ENCODE measurements around the gene MKS1. TPM values are rescaled to one million over a fixed set of nuclear protein-coding genes. Genes with fewer than 3 reads are reported as not detected.

The MKS1 gene
- total RNA-seq, 1 donor from 2014 or later = 16.0 TPM

DNA sequence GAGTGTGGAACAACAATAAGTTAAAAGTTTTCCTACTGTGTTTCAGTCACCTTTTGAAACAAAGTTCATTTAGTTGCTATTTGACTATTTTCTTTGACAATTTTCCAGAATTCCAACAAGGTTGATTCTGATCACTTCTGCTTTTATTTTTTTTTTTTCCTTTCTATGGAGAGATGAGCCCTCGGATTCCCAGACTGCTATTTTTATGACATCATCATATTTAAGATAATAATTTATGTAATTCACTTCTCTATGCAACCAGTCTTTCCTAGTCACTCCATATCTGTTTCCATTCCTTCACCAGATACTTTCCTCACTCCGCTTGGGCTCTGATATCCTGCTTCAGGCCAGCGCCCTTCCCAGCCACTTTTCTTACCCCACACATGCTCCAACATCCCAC is 44.2 kb downstream of the MKS1 start:
- peaks cover 38% of the 10 kb centered on the region for H3K27me3 Mint-ChIP-seq
- ChIA-PET POLR2A (no interaction called here), CTCF (no interaction called here)
- intact Hi-C loops (cut with micrococcal nuclease) = no loop called here
- H3K4me1 Mint-ChIP-seq = no peaks in the 10 kb centered on the region
- H3K9me3 Mint-ChIP-seq = no peaks in the 10 kb centered on the region
- no peaks in the 10 kb centered on the region for H3K36me3 Mint-ChIP-seq (ENCODE audit: low read depth)
- H3K27ac Mint-ChIP-seq = no peak overlapping the region
- TF ChIP-seq, protein P1, sequence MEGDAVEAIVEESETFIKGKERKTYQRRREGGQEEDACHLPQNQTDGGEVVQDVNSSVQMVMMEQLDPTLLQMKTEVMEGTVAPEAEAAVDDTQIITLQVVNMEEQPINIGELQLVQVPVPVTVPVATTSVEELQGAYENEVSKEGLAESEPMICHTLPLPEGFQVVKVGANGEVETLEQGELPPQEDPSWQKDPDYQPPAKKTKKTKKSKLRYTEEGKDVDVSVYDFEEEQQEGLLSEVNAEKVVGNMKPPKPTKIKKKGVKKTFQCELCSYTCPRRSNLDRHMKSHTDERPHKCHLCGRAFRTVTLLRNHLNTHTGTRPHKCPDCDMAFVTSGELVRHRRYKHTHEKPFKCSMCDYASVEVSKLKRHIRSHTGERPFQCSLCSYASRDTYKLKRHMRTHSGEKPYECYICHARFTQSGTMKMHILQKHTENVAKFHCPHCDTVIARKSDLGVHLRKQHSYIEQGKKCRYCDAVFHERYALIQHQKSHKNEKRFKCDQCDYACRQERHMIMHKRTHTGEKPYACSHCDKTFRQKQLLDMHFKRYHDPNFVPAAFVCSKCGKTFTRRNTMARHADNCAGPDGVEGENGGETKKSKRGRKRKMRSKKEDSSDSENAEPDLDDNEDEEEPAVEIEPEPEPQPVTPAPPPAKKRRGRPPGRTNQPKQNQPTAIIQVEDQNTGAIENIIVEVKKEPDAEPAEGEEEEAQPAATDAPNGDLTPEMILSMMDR (IDR thresholded peaks at IDR 0.05) = no peak
- DNase-seq (no peak), ATAC-seq (ENCODE audit: low read depth) (no peak)
- no peak overlapping the region for H3K4me3 Mint-ChIP-seq

DNA sequence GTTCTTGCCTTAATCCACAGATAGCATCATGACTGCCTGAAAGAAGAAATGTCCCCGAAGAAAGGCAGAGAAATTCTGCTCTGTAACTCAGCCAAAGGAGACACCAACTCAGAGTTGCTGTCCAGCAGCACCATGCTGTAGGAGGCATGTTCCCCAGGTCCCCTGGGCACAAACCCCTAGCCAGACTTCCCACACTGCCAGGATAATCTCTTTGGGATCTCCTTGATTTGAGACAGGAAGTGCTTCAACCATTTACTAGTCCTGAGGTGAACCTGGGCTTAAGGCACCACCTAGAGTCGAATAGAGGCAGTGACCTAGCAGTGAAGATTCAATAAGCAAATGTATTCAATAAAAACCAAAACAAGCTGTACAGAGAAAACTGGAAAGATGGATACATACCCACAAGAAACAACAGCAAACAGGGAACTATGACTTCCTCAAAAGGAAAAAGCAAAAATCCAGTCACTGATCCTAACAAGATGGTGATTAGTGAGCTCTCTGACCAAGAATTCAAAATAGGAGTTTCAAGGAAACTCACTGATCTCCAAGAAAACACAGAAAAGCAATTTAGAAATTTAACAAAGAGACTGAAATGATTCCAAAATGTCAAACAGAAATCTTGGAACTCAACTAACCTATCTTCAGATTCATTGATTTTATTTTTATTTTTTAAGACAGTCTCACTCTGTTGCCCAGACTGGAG is 46.5 kb downstream of the MKS1 start:
- CTCF ChIA-PET = no interaction called here
- POLR2A ChIA-PET = no interaction called here

DNA sequence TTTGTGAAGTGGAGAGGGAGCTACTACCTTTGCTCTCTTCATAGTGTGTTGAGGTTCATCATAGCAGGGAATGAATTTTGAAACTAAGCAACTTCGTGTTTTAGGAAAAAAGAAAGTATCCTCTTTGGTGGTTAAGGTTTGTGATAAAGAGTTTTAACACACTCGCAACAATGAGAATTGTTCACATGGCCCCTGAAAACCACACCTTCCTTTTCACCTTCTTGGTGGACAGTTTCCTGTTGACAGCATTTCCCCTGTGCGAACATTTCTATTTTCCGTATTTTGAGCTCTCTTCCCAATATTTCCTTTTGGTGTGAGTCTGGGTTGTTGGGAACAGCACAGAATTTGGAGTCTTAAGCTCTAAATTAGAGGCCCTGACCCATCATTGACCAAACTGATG is 48.4 kb downstream of the MKS1 start:
- H3K27me3 Mint-ChIP-seq = peaks cover 44% of the 10 kb centered on the region
- H3K27ac Mint-ChIP-seq = no peak overlapping the region
- H3K9me3 Mint-ChIP-seq = no peaks in the 10 kb centered on the region
- H3K36me3 Mint-ChIP-seq (ENCODE audit: low read depth) = no peaks in the 10 kb centered on the region
- TF ChIP-seq, protein P1 (IDR thresholded peaks at IDR 0.05) = no peak
- intact Hi-C loops (cut with micrococcal nuclease) = no loop called here
- ChIA-PET CTCF (no interaction called here), POLR2A (no interaction called here)
- no peak overlapping the region for H3K4me3 Mint-ChIP-seq
- no peak for DNase-seq
- no peaks in the 10 kb centered on the region for H3K4me1 Mint-ChIP-seq
- no peak for ATAC-seq (ENCODE audit: low read depth)

More for the DNA sequence above, 46.5 kb downstream of the MKS1 start:
- no peak overlapping the region for H3K27ac Mint-ChIP-seq
- DNase-seq = no peak
- H3K36me3 Mint-ChIP-seq (ENCODE audit: low read depth) = no peaks in the 10 kb centered on the region
- no peaks in the 10 kb centered on the region for H3K4me1 Mint-ChIP-seq
- no peaks in the 10 kb centered on the region for H3K9me3 Mint-ChIP-seq
- TF ChIP-seq, protein P1 (IDR thresholded peaks at IDR 0.05) = no peak
- peaks cover 42% of the 10 kb centered on the region for H3K27me3 Mint-ChIP-seq
- intact Hi-C loops (cut with micrococcal nuclease) = no loop called here
- ATAC-seq (ENCODE audit: low read depth) = no peak
- H3K4me3 Mint-ChIP-seq = no peak overlapping the region

DNA sequence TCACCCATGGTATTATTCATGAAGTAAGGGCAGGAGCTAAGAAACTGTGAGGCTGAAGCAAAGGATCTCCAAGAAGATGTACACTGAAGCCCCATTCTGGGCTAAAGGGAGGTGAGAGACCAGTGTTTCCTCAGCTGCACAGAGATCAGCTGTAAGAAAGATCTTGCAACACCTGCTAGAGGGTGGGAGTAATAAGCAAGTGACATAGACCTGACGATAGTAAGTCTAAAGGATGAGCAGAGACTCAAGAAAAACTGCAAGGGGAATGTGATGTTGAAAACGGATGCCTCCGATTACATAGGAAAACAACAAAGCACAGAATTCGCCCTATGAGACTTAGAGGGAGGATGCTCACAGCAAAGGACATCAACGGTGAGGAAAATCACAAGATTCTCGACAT is 52.4 kb downstream of the MKS1 start, which contains the start of gene OR4D2:
Gene OR4D2 (plus strand): TSS at position 301 of the 400 bp plus-strand sequence. CDS start 2,674 bp downstream, outside the sequence.
- Mint-ChIP-seq H3K27me3 (peaks cover 49% of the 10 kb centered on the region), H3K4me3 (no peak within 1 kb of the TSS)
- CTCF ChIA-PET = interaction anchor here (0.8 kb wide), 1 partner anchor 1603 kb away, joined by 3 read pairs; no protein-coding TSS in a partner anchor

DNA sequence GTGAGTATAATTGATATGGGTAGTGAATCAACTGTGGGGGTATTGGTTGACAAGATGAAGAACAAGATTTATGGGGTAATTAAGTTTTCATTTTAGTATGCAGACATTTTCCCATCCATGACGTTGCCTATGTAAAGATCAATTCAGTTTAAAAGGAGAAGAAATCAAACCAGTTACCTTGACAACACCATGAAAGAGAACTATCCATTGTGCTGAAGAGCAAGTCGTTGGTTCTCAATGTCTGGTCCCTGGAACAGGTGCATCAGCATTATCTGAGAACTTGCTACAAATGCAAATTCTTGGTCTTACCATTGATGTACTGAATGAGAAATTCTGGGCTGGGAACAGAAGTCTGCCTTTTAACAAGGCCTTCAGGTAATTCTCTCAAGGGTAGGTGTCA is 53.1 kb downstream of the MKS1 start:
- Mint-ChIP-seq H3K27me3 (peaks cover 50% of the 10 kb centered on the region), H3K4me3 (no peak overlapping the region), H3K4me1 (no peaks in the 10 kb centered on the region), H3K27ac (no peak overlapping the region), H3K9me3 (no peaks in the 10 kb centered on the region), H3K36me3 (ENCODE audit: low read depth) (no peaks in the 10 kb centered on the region)
- ChIA-PET CTCF (interaction anchor here (0.8 kb wide), 1 partner anchor 1603 kb away, joined by 3 read pairs; no protein-coding TSS in a partner anchor), POLR2A (no interaction called here)
- no peak for ATAC-seq (ENCODE audit: low read depth)
- DNase-seq = no peak
- TF ChIP-seq, protein P1 (IDR thresholded peaks at IDR 0.05) = no peak
- intact Hi-C loops (cut with micrococcal nuclease) = no loop called here

More for the DNA sequence above, 52.4 kb downstream of the MKS1 start, which contains the start of gene OR4D2:
- no peaks in the 10 kb centered on the region for H3K4me1 Mint-ChIP-seq
- ATAC-seq (ENCODE audit: low read depth) (no peak), DNase-seq (no peak)
- no peak within 1 kb of the TSS for H3K27ac Mint-ChIP-seq
- no peaks in the 10 kb centered on the region for H3K36me3 Mint-ChIP-seq (ENCODE audit: low read depth)
- H3K9me3 Mint-ChIP-seq = no peaks in the 10 kb centered on the region
- TF ChIP-seq, protein P1 (IDR thresholded peaks at IDR 0.05) = no peak
- intact Hi-C loops (cut with micrococcal nuclease) = no loop called here
- POLR2A ChIA-PET = no interaction called here

All from activated B cell treated with CpG ODN at 0.5 μM for 24 hours (primary cell).